KMS-11 (cell line): ENCODE data around the gene C16orf96.

Experiments
- H2AFZ ChIP-seq: fragments of 200-600 bp; sonication (generic); 2 replicates; pipeline ENCODE4 v1.6.1; 2016; ENCODE audit warnings: antibody characterized with exemption, mixed run types, low read depth
- H3K27ac ChIP-seq: fragments of 200-600 bp; sonication (generic); 2 replicates; pipeline ENCODE4 v1.6.1; 2016; ENCODE audit warnings: mild to moderate bottlenecking, mixed run types
- H3K27me3 ChIP-seq: fragments of 200-600 bp; sonication (generic); 2 replicates; pipeline ENCODE4 v1.6.1; 2017; ENCODE audit warnings: mild to moderate bottlenecking, low read depth, mixed run types, moderate library complexity; ENCODE audit not compliant: insufficient read depth
- H3K36me3 ChIP-seq: fragments of 200-600 bp; sonication (generic); 2 replicates; pipeline ENCODE4 v1.6.1; 2017; ENCODE audit warnings: mild to moderate bottlenecking, mixed run types; ENCODE audit not compliant: insufficient read depth
- H3K4me1 ChIP-seq: fragments of 200-600 bp; sonication (generic); 2 replicates; pipeline ENCODE4 v1.6.1; 2016; ENCODE audit warnings: mild to moderate bottlenecking, low read depth, mixed run types; ENCODE audit not compliant: poor library complexity, severe bottlenecking
- H3K4me2 ChIP-seq: fragments of 200-600 bp; sonication (generic); 2 replicates; pipeline ENCODE4 v1.7.0; 2016; ENCODE audit warnings: mild to moderate bottlenecking, mixed run types
- H3K4me3 ChIP-seq: fragments of 200-600 bp; sonication (generic); IDR thresholded peaks from 2 replicates; pipeline ENCODE4 v1.6.1; 2017; ENCODE audit warnings: low read depth, low read length, mixed read lengths; ENCODE audit not compliant: insufficient read depth
- H3K79me2 ChIP-seq: fragments of 200-600 bp; sonication (generic); 2 replicates; pipeline ENCODE4 v1.6.1; 2016; ENCODE audit warnings: low read depth, mixed run types; ENCODE audit not compliant: insufficient read depth
- H3K9ac ChIP-seq: fragments of 200-600 bp; sonication (generic); 2 replicates; pipeline ENCODE4 v1.6.1; 2016; ENCODE audit warnings: mild to moderate bottlenecking, mixed run types
- H4K20me1 ChIP-seq: fragments of 200-600 bp; sonication (generic); 2 replicates; pipeline ENCODE4 v1.6.1; 2016; ENCODE audit warnings: mild to moderate bottlenecking, mixed run types; ENCODE audit not compliant: insufficient read depth
- TF ChIP-seq, protein P1 (sequence below): fragments of 200-600 bp; sonication (generic); conservative IDR thresholded peaks from 2 replicates; pipeline ENCODE4 v1.6.1; 2017; ENCODE audit warnings: low read depth, mild to moderate bottlenecking, antibody characterized with exemption, low read length, moderate library complexity, mixed read lengths

Gene C16orf96

GRCh38 chr16:4583906-4584305 lies 27.8 kb downstream of the C16orf96 start:
- H3K79me2 ChIP-seq, result no peaks in the 10 kb centered on the region
- no peak overlapping the region for H3K4me3 ChIP-seq
- peaks cover 3% of the 10 kb centered on the region for H3K4me1 ChIP-seq
- H2AFZ ChIP-seq, result no peak overlapping the region
- peaks cover 7% of the 10 kb centered on the region for H3K27me3 ChIP-seq
- no peaks in the 10 kb centered on the region for H3K36me3 ChIP-seq
- TF ChIP-seq, protein P1, sequence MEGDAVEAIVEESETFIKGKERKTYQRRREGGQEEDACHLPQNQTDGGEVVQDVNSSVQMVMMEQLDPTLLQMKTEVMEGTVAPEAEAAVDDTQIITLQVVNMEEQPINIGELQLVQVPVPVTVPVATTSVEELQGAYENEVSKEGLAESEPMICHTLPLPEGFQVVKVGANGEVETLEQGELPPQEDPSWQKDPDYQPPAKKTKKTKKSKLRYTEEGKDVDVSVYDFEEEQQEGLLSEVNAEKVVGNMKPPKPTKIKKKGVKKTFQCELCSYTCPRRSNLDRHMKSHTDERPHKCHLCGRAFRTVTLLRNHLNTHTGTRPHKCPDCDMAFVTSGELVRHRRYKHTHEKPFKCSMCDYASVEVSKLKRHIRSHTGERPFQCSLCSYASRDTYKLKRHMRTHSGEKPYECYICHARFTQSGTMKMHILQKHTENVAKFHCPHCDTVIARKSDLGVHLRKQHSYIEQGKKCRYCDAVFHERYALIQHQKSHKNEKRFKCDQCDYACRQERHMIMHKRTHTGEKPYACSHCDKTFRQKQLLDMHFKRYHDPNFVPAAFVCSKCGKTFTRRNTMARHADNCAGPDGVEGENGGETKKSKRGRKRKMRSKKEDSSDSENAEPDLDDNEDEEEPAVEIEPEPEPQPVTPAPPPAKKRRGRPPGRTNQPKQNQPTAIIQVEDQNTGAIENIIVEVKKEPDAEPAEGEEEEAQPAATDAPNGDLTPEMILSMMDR, result no peak
- H4K20me1 ChIP-seq, result no peaks in the 10 kb centered on the region
- no peak overlapping the region for H3K4me2 ChIP-seq
- H3K9ac ChIP-seq, result no peak overlapping the region
- H3K27ac ChIP-seq, result no peak overlapping the region

DNA sequence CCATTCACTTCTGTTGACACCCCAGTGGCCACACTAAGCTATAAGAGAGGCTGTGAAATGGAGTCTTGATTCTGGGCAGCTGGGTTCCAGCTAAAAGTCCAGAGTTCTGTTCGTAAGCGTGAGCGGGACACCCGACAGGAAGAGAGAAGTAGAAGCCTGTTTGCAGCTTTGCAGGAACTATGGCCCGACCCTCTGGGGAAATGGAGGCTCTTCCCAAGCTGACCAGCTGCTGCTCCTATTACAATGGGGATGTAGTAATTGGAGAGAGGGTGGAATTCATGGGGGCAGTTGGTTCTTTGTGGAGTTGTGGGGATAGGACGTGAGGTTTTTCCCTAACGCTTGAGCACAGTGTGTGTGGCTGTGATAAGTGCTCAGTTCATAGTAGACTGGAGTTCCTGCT lies 30.2 kb downstream of the C16orf96 start:
- Histone ChIP-seq H2AFZ (no peak overlapping the region), H4K20me1 (no peaks in the 10 kb centered on the region), H3K4me1 (peaks cover 3% of the 10 kb centered on the region), H3K4me2 (no peak overlapping the region), H3K79me2 (no peaks in the 10 kb centered on the region), H3K4me3 (no peak overlapping the region), H3K9ac (no peak overlapping the region), H3K36me3 (no peaks in the 10 kb centered on the region), H3K27ac (no peak overlapping the region), H3K27me3 (peaks cover 7% of the 10 kb centered on the region)
- TF ChIP-seq, protein P1, result no peak

- H3K4me2 ChIP-seq, result no peak overlapping the region
- no peak overlapping the region for H3K27ac ChIP-seq
- H2AFZ ChIP-seq, result no peak overlapping the region
- H4K20me1 ChIP-seq, result no peaks in the 10 kb centered on the region
- H3K4me1 ChIP-seq, result peaks cover 3% of the 10 kb centered on the region
- no peaks in the 10 kb centered on the region for H3K79me2 ChIP-seq
- TF ChIP-seq, protein P1, result no peak
- H3K36me3 ChIP-seq, result no peaks in the 10 kb centered on the region
- H3K4me3 ChIP-seq, result no peak overlapping the region
- H3K27me3 ChIP-seq, result peaks cover 7% of the 10 kb centered on the region
- H3K9ac ChIP-seq, result no peak overlapping the region
Observed at GRCh38 chr16:4588386-4588785, 32.2 kb downstream of the C16orf96 start.

- Histone ChIP-seq H3K9ac (no peak overlapping the region), H3K79me2 (no peaks in the 10 kb centered on the region), H3K27ac (no peak overlapping the region), H2AFZ (no peak overlapping the region), H3K36me3 (no peaks in the 10 kb centered on the region), H3K4me3 (no peak overlapping the region), H3K4me1 (peaks cover 3% of the 10 kb centered on the region), H3K4me2 (no peak overlapping the region), H4K20me1 (no peaks in the 10 kb centered on the region), H3K27me3 (peaks cover 7% of the 10 kb centered on the region)
- TF ChIP-seq, protein P1, result no peak
Observed at GRCh38 chr16:4588961-4589360, 32.8 kb downstream of the C16orf96 start.

DNA sequence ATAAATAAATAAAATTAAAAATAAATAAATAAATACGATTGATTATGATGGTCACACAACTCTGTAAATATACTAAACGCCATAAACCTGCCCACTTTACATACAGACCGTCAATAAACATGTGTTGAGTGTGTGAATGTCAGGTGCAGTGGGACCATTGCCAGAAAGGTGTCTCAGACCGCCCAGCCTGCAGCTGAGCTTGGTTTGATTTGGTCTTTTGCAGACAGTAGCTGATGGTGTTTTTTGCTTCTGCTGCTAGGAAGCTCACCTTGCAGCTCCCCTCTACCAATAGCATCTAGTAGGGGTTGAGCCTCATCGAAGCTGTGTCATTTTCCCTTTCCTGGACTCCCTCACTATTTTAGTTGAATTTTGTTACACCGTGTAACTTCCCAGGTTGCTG lies 35.1 kb downstream of the C16orf96 start:
- Histone ChIP-seq H4K20me1 (no peaks in the 10 kb centered on the region), H3K79me2 (no peaks in the 10 kb centered on the region), H3K27me3 (peaks cover 29% of the 10 kb centered on the region), H3K27ac (no peak overlapping the region), H3K4me2 (no peak overlapping the region), H2AFZ (no peak overlapping the region), H3K9ac (no peak overlapping the region), H3K4me3 (no peak overlapping the region), H3K4me1 (no peaks in the 10 kb centered on the region), H3K36me3 (no peaks in the 10 kb centered on the region)
- TF ChIP-seq, protein P1, result no peak
